OCI-LY7 (cell line): ENCODE measurements around the gene ATP5F1E. TPM values are rescaled to one million over a fixed set of nuclear protein-coding genes. Genes with fewer than 3 reads are reported as not detected.
"Not testable (repeated sequence)": the region's sequence is repeated elsewhere in the genome, so short reads cannot be mapped to it uniquely, and the experiment has no call there.

Experiments
- BruUV-seq: library from RNA; stranded (reverse); fragments of 400-500 nt; replicated peaks from 2 replicates; lab custom pipeline; 2021; lab: Mats Ljungman, UMichigan
- CTCF ChIA-PET: fragments of 300-600 bp; sonication (Branson Sonifier 250); formaldehyde crosslinking; loops from one replicate; lab custom pipeline; 2022; ENCODE audit warnings: antibody characterized with exemption; ENCODE audit not compliant: unreplicated experiment; lab: Charles Lee
- POLR2A ChIA-PET: fragments of 300-600 bp; sonication (Branson Sonifier 250); formaldehyde crosslinking; loops from one replicate; lab custom pipeline; 2022; ENCODE audit warnings: antibody characterized with exemption; lab: Charles Lee
- DNase-seq: peaks from one replicate; pipeline ENCODE4 v3.0.0-alpha.2; 2015; ENCODE audit warnings: low spot score
- H2AFZ ChIP-seq: fragments of 200-600 bp; sonication (generic), shearing (Covaris generic); 2 replicates; pipeline ENCODE4 v1.6.1; 2014; ENCODE audit warnings: mild to moderate bottlenecking, antibody characterized with exemption, low read length, moderate library complexity
- H3K27ac ChIP-seq: fragments of 200-600 bp; sonication (generic); 2 replicates; pipeline ENCODE4 v1.5.1; 2014; ENCODE audit warnings: mixed run types, low read depth, mild to moderate bottlenecking, moderate library complexity, low read length, inconsistent platforms; ENCODE audit not compliant: poor library complexity, severe bottlenecking
- H3K36me3 ChIP-seq: fragments of 200-600 bp; sonication (generic); 2 replicates; pipeline ENCODE4 v1.6.1; 2014; ENCODE audit warnings: mild to moderate bottlenecking, antibody characterized with exemption, low read length, moderate library complexity, mixed read lengths; ENCODE audit not compliant: insufficient read depth
- H3K4me1 ChIP-seq: fragments of 200-600 bp; sonication (generic); 2 replicates; pipeline ENCODE4 v1.5.1; 2014; ENCODE audit warnings: mild to moderate bottlenecking, low read length; ENCODE audit not compliant: insufficient read depth, poor library complexity, severe bottlenecking
- H3K4me2 ChIP-seq: fragments of 200-600 bp; sonication (generic); 2 replicates; pipeline ENCODE4 v1.6.1; 2014; ENCODE audit warnings: mild to moderate bottlenecking, low read length
- H3K4me3 ChIP-seq: fragments of 200-600 bp; sonication (generic); 2 replicates; pipeline ENCODE4 v1.5.1; 2014; ENCODE audit warnings: mild to moderate bottlenecking, low read depth, low read length; ENCODE audit not compliant: poor library complexity, severe bottlenecking
- H3K79me2 ChIP-seq: fragments of 200-600 bp; sonication (generic); 2 replicates; pipeline ENCODE4 v1.6.1; 2016; ENCODE audit warnings: low read depth, mild to moderate bottlenecking, low read length, moderate library complexity, mixed read lengths; ENCODE audit not compliant: insufficient read depth
- H3K9me2 ChIP-seq: fragments of 200-600 bp; sonication (generic); 2 replicates; pipeline ENCODE4 v1.6.1; 2016; ENCODE audit warnings: mild to moderate bottlenecking, low read length, mixed read lengths; ENCODE audit not compliant: insufficient read depth
- H3K9me3 ChIP-seq: fragments of 200-600 bp; sonication (generic); 2 replicates; pipeline ENCODE4 v1.6.1; 2014; ENCODE audit warnings: mild to moderate bottlenecking, mixed run types, low read length, mixed read lengths
- H4K20me1 ChIP-seq: fragments of 200-600 bp; sonication (generic); 2 replicates; pipeline ENCODE4 v1.6.1; 2014; ENCODE audit warnings: mild to moderate bottlenecking, antibody characterized with exemption, low read length, moderate library complexity, mixed read lengths; ENCODE audit not compliant: insufficient read depth
- CTCF ChIP-seq: fragments of 200-600 bp; sonication (generic); conservative IDR thresholded peaks from 2 replicates; pipeline ENCODE4 v1.5.1; 2014; ENCODE audit warnings: mild to moderate bottlenecking, antibody characterized with exemption, low read length, moderate library complexity, mixed read lengths
- EZH2phosphoT487 ChIP-seq: fragments of 200-600 bp; sonication (generic); IDR thresholded peaks from 2 replicates; pipeline ENCODE4 v1.6.1; 2018; ENCODE audit warnings: low read depth, borderline replicate concordance, mild to moderate bottlenecking, mixed run types, antibody characterized with exemption, low read length, moderate library complexity, mixed read lengths
- intact Hi-C: fragments of 100-400 bp; cut with micrococcal nuclease; formaldehyde crosslinking; loops from one replicate; pipeline ENCODE4 v1.10.0; 2022; ENCODE audit not compliant: unreplicated experiment
- total RNA-seq, 2 experiments: library from RNA; depleted of rRNA in 1 of 2; stranded (reverse); fragments of >200 nt in 1 of 2; shearing (Covaris generic) in 1 of 2; gene quantifications; 2 replicates each; pipeline ENCODE4 v1.2.3, GENCODE V29; 2014 to 2022

The ATP5F1E gene
- total RNA-seq, 2 experiments from 2014 or later: 42.4 to 67.2 TPM

DNA sequence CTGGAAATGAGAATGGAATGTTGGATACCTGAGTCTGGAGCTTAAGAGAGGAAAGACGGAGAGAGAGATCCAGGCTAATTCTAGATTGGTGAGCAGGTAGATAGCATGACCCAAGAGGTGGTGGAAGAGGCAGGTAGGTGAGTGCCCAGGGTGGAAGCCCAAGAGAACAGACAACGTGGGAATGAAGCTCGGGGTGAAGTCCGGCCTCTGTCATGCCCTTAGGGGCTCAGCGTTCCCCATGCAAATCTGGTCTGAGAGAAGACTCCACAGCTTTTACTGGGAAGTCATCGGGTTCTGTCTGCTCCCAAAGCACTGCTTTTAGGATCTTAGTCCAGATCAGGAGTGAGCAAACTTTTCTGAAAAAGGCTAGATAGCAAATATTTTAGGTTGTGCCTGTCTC, 47.4 kb downstream of the ATP5F1E start:
- TF ChIP-seq EZH2phosphoT487 (no peak), CTCF (no peak)
- H3K27ac ChIP-seq: no peak overlapping the region
- no peak overlapping the region for H2AFZ ChIP-seq
- H3K4me3 ChIP-seq: no peak overlapping the region
- ChIA-PET CTCF (no interaction called here), POLR2A (interaction anchor here (4.1 kb wide), 1 partner anchor 9 kb away, joined by 13 read pairs; no protein-coding TSS in a partner anchor)
- H3K36me3 ChIP-seq: peaks cover 60% of the 10 kb centered on the region
- DNase-seq: no peak
- intact Hi-C loops: loop anchor here (5.0 kb wide), 3 partner anchors 58 to 112 kb away; partner anchors contain the start of gene PRELID3B
- peaks cover 12% of the 10 kb centered on the region; the same call in 1 of the 2 replicates for H4K20me1 ChIP-seq
- H3K79me2 ChIP-seq: peaks cover 49% of the 10 kb centered on the region
- peaks cover 35% of the 10 kb centered on the region for H3K4me1 ChIP-seq
- no TSS peak for BruUV-seq
- peak overlapping the region; percentile 48; the same call in 1 of the 2 replicates for H3K4me2 ChIP-seq
- H3K9me2 ChIP-seq: no peaks in the 10 kb centered on the region
- no peaks in the 10 kb centered on the region for H3K9me3 ChIP-seq

DNA sequence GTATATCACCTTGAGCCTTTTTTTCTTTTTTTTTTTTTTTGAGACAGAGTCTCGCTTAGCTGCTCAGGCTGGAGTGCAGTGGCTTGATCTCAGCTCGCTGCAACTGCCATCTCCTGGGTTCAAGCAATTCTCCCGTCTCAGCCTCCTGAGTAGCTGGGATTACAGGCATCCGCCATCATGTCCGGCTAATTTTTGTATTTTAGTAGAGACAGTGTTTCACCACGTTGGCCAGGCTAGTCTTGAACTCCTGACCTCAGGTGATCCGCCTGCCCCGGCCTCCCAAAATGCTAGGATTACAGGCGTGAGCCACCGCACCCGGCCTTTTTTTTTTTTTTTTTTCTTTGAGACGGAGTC, 49.0 kb downstream of the ATP5F1E start:
- Histone ChIP-seq H3K79me2 (peaks cover 49% of the 10 kb centered on the region), H3K36me3 (peaks cover 44% of the 10 kb centered on the region), H3K4me3 (peak overlapping the region; percentile 96), H3K4me2 (peak overlapping the region; percentile 83), H3K27ac (peak overlapping the region; percentile 23), H3K4me1 (peaks cover 51% of the 10 kb centered on the region)
- POLR2A ChIA-PET: interaction anchor here (0.5 to 4.1 kb wide), 4 partner anchors 11 to 331 kb away, joined by 3 to 13 read pairs (median 4); no protein-coding TSS in a partner anchor
- H4K20me1 ChIP-seq, H3K9me3 ChIP-seq, BruUV-seq, CTCF ChIA-PET, H3K9me2 ChIP-seq, H2AFZ ChIP-seq, DNase-seq: not testable (repeated sequence)
- intact Hi-C loops: loop anchor here (5.0 kb wide), 3 partner anchors 59 to 111 kb away; partner anchors contain the start of gene PRELID3B

DNA sequence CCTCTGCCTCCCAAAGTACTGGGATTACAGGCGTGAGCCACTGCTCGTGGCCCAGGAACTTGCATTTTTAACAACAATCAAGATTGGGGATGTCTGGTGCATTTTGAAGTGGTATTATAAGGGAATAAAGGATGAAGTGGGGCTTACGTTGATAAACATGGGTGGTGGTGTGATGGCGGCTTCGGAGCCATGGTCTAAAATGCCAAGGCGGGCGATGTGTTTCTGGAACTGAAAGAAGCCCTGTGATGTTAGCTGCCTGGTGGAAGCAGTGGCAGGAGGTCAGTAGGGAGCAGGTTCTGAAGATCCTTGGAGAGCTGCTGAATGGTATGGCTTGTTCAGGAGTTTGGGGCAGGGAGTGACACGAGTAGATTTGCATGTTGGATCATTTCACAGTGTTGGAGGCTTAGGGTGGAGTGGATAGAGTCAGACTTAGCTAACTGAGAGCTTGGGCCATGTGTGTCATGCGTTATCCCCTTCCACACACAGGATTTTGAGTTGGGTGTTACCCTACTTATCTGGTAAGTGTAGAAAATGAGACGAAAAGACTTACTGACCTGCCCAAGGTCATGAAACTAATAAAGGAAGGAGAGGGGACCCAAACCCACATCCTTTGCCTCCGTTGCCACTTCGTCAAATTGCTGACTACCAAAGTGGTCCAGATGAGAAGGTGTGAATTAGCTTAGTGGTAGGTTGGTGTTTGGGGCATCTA, 49.6 kb downstream of the ATP5F1E start:
- ChIA-PET CTCF (no interaction called here), POLR2A (interaction anchor here (0.5 to 4.1 kb wide), 10 partner anchors 10 to 331 kb away, joined by 3 to 13 read pairs (median 3); partner anchors contain the start of gene ATP5F1E)
- Histone ChIP-seq H3K4me3 (peak overlapping the region; percentile 96), H2AFZ (no peak overlapping the region), H4K20me1 (peaks cover 8% of the 10 kb centered on the region; the same call in 1 of the 2 replicates), H3K36me3 (peaks cover 38% of the 10 kb centered on the region), H3K4me2 (peak overlapping the region; percentile 83), H3K9me2 (no peaks in the 10 kb centered on the region), H3K79me2 (peaks cover 49% of the 10 kb centered on the region), H3K9me3 (no peaks in the 10 kb centered on the region), H3K27ac (peak overlapping the region; percentile 23), H3K4me1 (peaks cover 54% of the 10 kb centered on the region)
- intact Hi-C loops: loop anchor here (5.0 kb wide), 3 partner anchors 60 to 110 kb away; partner anchors contain the start of gene PRELID3B
- no peak for DNase-seq
- no TSS peak for BruUV-seq
- TF ChIP-seq EZH2phosphoT487 (no peak), CTCF (no peak)
